Trophoblast cell (in vitro differentiated cells and primary cell): ENCODE results near the gene GLIS2.
A peak's percentile ranks its signal among the peaks of the same experiment; 100 is the strongest.

Experiments
- DNase-seq, 2 donors: peaks; one replicate each; pipeline ENCODE4 v3.0.0-alpha.2; 2016
- H2AFZ ChIP-seq: 2 replicates; pipeline ENCODE4 v1.6.1; 2013; ENCODE audit warnings: low read length, moderate library complexity, mild to moderate bottlenecking; ENCODE audit not compliant: insufficient read depth, poor library complexity
- H2AK5ac ChIP-seq: 2 replicates; pipeline ENCODE4 v1.6.1; 2013; ENCODE audit warnings: mild to moderate bottlenecking, low read length
- H2BK120ac ChIP-seq: 2 replicates; pipeline ENCODE4 v1.6.1; 2013; ENCODE audit warnings: low read length, mild to moderate bottlenecking, moderate library complexity; ENCODE audit not compliant: insufficient read depth, poor library complexity
- H2BK12ac ChIP-seq: 2 replicates; pipeline ENCODE4 v1.6.1; 2013; ENCODE audit warnings: mild to moderate bottlenecking, low read length, moderate library complexity
- H2BK5ac ChIP-seq: 2 replicates; pipeline ENCODE4 v1.6.1; 2013; ENCODE audit warnings: low read length, low read depth, moderate library complexity, mild to moderate bottlenecking; ENCODE audit not compliant: poor library complexity
- H3K14ac ChIP-seq: 2 replicates; pipeline ENCODE4 v1.6.1; 2013; ENCODE audit warnings: mild to moderate bottlenecking, low read length
- H3K18ac ChIP-seq: 2 replicates; pipeline ENCODE4 v1.6.1; 2013; ENCODE audit warnings: mild to moderate bottlenecking, low read length
- H3K23ac ChIP-seq: 2 replicates; pipeline ENCODE4 v1.6.1; 2013; ENCODE audit warnings: low read length
- H3K27ac ChIP-seq: 2 replicates; pipeline ENCODE4 v1.5.1; 2013; ENCODE audit warnings: low read depth, mild to moderate bottlenecking, inconsistent platforms, low read length, moderate library complexity
- H3K27me3 ChIP-seq: 2 replicates; pipeline ENCODE4 v1.6.1; 2013; ENCODE audit warnings: inconsistent platforms, mild to moderate bottlenecking, low read length, moderate library complexity; ENCODE audit not compliant: insufficient read depth
- H3K36me3 ChIP-seq, 2 experiments: 1 replicate in 1 of 2; 2 replicates in 1 of 2; pipeline ENCODE4 v1.6.1; 2013; ENCODE audit warnings: low read length in 2 of 2, mild to moderate bottlenecking in 2 of 2, moderate library complexity in 1 of 2; ENCODE audit not compliant: insufficient read depth in 2 of 2, control insufficient read depth in 1 of 2
- H3K4ac ChIP-seq: 2 replicates; pipeline ENCODE4 v1.6.1; 2013; ENCODE audit warnings: low read depth, mild to moderate bottlenecking, low read length, moderate library complexity
- H3K4me1 ChIP-seq, 2 experiments: 1 replicate in 1 of 2; 2 replicates in 1 of 2; pipeline ENCODE4 v1.6.1; 2013; ENCODE audit warnings: low read length in 2 of 2, mild to moderate bottlenecking in 2 of 2, moderate library complexity in 1 of 2; ENCODE audit not compliant: insufficient read depth in 2 of 2, control insufficient read depth in 1 of 2
- H3K4me2 ChIP-seq: 2 replicates; pipeline ENCODE4 v1.6.1; 2013; ENCODE audit warnings: inconsistent platforms, mild to moderate bottlenecking, low read length, moderate library complexity
- H3K4me3 ChIP-seq: 2 replicates; pipeline ENCODE4 v1.5.1; 2013; ENCODE audit warnings: mild to moderate bottlenecking, low read depth, low read length, inconsistent platforms
- H3K79me1 ChIP-seq: one replicate; pipeline ENCODE4 v1.6.1; 2013; ENCODE audit warnings: low read length
- H3K79me2 ChIP-seq: 2 replicates; pipeline ENCODE4 v1.6.1; 2013; ENCODE audit warnings: low read length, mild to moderate bottlenecking; ENCODE audit not compliant: control insufficient read depth, insufficient read depth, poor library complexity
- H3K9ac ChIP-seq: 2 replicates; pipeline ENCODE4 v1.6.1; 2013; ENCODE audit warnings: mild to moderate bottlenecking, low read length
- H3K9me3 ChIP-seq: 2 replicates; pipeline ENCODE4 v1.6.1; 2013; ENCODE audit warnings: low read depth, mild to moderate bottlenecking, control low read depth, inconsistent platforms, low read length; ENCODE audit not compliant: insufficient read depth
- H4K12ac ChIP-seq: 2 replicates; pipeline ENCODE4 v1.6.1; 2013; ENCODE audit warnings: low read depth, mild to moderate bottlenecking, low read length, moderate library complexity
- H4K8ac ChIP-seq: 2 replicates; pipeline ENCODE4 v1.6.1; 2013; ENCODE audit warnings: low read depth, mild to moderate bottlenecking, low read length, moderate library complexity
- H4K91ac ChIP-seq: one replicate; pipeline ENCODE4 v1.6.1; 2013; ENCODE audit warnings: low read depth, mild to moderate bottlenecking, low read length, moderate library complexity
- WGBS: extraction: QIAGEN DNeasy Blood & Tissue Kit; methylation state at CpG from one replicate; pipeline ENCODE4 v1.1.7; 2013; ENCODE audit warnings: missing lambda C conversion rate; ENCODE audit not compliant: insufficient read length, insufficient coverage; ENCODE audit errors: extremely low coverage; 5-methylcytosine and 5-hydroxymethylcytosine counted together

The GLIS2 gene

DNA sequence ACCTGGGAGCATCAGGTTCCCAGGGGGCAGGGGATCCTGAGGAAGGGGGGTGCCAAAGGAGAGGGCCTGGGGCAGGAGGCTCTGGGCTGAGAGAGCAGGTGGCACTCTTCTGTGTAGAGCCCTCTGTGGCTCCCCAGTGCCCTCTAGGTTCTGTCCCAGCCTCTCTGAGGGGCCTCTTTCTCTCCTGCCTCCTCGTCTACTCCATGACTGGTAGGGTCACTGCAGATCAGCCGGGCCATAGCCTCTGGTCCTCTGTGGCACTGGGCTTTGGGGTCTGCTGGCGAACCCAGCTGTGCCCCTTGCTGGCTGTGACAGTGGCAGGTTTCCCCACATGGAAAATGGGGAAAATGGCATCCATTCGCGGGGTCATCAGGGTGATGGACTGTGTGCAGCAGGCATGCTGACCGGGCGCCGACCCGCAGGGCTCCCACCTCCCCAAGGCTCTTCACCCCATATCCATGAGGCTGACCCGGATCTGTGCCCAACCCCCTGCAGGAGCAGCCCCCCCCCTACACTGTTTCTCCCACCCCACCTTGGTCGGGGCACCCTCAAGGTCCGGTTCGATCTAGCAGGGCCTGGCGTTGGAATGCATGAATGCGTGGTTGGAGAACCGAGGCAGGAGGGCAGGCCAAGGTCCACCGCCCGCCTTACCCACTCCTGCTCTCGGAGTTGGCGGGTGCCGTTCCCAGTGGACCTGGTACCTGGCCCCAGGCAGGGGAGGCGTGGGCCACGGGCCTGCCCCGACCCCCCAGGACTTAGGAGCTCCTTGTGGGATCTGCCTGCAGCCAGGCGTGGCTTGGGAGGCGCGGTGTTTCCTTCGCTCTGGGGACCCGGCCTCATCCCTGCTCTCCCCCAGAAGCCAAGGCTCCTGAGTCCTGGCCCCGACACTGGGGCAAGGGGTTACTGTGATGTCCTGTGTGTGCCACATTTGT, 6.5 kb downstream of the GLIS2 start:
- Histone ChIP-seq H4K91ac (no peak overlapping the region), H4K12ac (no peak overlapping the region), H3K27me3 (no peaks in the 10 kb centered on the region), H3K27ac (no peak overlapping the region), H2BK5ac (no peak overlapping the region), H2AK5ac (no peak overlapping the region), H3K79me2 (peaks cover 2% of the 10 kb centered on the region), H3K23ac (no peak overlapping the region), H3K4me2 (no peak overlapping the region), H2BK12ac (no peak overlapping the region), H3K4me3 (no peak overlapping the region), H3K18ac (peak overlapping the region; percentile 4), H3K9me3 (no peaks in the 10 kb centered on the region), H3K9ac (no peak overlapping the region), H4K8ac (no peak overlapping the region), H2AFZ (no peak overlapping the region), H3K14ac (no peak overlapping the region), H2BK120ac (no peak overlapping the region), H3K79me1 (peaks cover 12% of the 10 kb centered on the region), H3K4ac (peak overlapping the region; percentile 22), H3K36me3 (peaks cover 0 to 2% of the 10 kb centered on the region in 2 experiments), H3K4me1 (peaks cover 35 to 53% of the 10 kb centered on the region in 2 experiments)
- no CpG with 5 or more reads among the region's 30 CpGs for WGBS
- DNase-seq: no peak

DNA sequence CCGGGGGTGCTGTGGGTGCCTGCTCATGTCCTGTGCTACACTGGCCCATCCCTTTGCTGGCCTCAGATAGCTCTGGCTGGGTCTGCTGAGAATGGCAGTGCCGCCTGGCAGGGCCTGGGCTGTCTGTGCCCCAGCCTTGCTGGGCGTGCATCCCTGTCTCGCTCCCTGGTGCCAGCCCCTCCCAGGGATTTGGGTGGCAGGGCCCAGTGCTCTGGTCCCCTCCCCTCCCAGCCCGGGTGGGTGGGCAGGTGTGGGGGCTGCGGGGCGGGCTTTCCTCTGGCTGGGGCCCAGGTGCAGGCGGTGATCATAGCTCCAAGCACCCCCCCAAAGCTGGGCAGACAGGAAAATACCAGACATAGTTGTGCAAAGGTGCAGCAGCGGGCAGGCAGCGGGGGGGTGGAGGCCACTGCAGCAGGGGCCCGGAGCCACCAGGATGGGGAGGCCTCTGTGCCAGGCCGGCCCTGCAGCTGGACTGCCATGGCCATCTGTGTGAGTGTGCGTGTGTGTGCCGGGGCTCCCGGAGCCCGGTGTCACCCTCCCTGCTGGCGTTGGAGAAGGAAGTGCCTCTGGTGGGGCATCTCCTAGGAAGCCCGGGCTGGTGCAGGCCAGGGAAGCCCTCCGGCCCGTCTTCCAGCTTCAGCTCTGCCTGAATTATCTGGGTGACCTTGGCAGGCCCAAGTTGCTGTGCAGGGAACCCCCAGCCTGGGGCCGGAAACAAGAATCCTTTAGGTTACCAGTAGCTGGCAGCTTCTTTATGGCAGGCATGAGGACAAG, 7.4 kb downstream of the GLIS2 start:
- Histone ChIP-seq H4K8ac (peak overlapping the region; percentile 44), H3K9me3 (no peaks in the 10 kb centered on the region), H3K4ac (peak overlapping the region; percentile 4), H3K4me1 (peaks cover 26 to 49% of the 10 kb centered on the region in 2 experiments), H3K18ac (peak overlapping the region; percentile 40), H2BK5ac (peak overlapping the region; percentile 32), H3K27ac (no peak overlapping the region), H3K79me2 (peaks cover 5% of the 10 kb centered on the region), H3K79me1 (peaks cover 16% of the 10 kb centered on the region), H3K36me3 (no peaks in the 10 kb centered on the region), H3K14ac (no peak overlapping the region), H3K4me3 (no peak overlapping the region), H3K27me3 (no peaks in the 10 kb centered on the region), H2BK12ac (peak overlapping the region; percentile 39), H2AK5ac (no peak overlapping the region), H4K91ac (peak overlapping the region; percentile 37), H4K12ac (no peak overlapping the region), H3K4me2 (no peak overlapping the region), H3K23ac (no peak overlapping the region), H3K9ac (no peak overlapping the region), H2AFZ (no peak overlapping the region), H2BK120ac (no peak overlapping the region)
- no CpG with 5 or more reads among the region's 21 CpGs for WGBS
- peak; percentile 37 to 49 for DNase-seq

DNA sequence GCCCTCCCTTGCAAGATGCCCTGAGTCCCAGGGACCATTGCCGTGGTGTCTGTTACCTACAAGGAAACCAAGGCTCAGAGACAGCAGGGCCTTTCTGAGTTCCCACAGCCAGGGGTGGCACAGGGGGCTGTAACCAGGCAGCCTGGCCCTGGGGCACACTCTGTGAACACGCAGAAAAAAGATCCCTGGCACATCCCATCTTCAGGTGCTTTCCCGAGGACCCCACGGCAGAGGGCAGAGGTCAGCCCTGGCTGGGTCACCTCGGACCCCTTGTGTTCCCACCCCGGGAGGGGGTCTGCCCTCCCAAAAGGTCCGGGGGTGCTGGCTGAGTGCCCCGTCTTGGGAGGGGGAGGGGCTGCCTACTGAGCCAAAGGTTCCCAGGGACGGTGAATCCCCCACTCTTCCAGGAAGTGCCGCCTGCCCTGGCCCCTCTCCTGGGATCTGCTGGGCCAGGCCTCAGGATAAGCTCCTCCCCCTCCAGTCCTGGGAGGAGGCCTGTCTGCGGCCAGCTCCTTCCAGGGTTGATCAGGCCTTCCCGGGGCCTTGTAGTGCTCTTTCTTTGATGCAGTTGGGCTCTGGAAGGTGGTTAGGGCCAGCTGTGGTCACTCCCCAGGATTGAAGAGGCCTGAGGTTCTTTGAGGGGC, 8.1 kb downstream of the GLIS2 start:
- Histone ChIP-seq H3K4me1 (peaks cover 30 to 52% of the 10 kb centered on the region in 2 experiments), H3K18ac (peak overlapping the region; percentile 40), H3K79me2 (peaks cover 5% of the 10 kb centered on the region), H2BK120ac (peak overlapping the region; percentile 2), H4K12ac (no peak overlapping the region), H3K79me1 (peaks cover 16% of the 10 kb centered on the region), H3K9me3 (no peaks in the 10 kb centered on the region), H3K14ac (no peak overlapping the region), H2BK5ac (peak overlapping the region; percentile 19), H3K27me3 (no peaks in the 10 kb centered on the region), H3K9ac (no peak overlapping the region), H3K4me2 (peak overlapping the region; percentile 17), H2AFZ (no peak overlapping the region), H3K27ac (peak overlapping the region; percentile 18), H3K4ac (peak overlapping the region; percentile 4), H4K8ac (peak overlapping the region; percentile 44), H3K36me3 (no peaks in the 10 kb centered on the region), H2BK12ac (peak overlapping the region; percentile 39), H2AK5ac (no peak overlapping the region), H4K91ac (peak overlapping the region; percentile 37), H3K23ac (no peak overlapping the region), H3K4me3 (no peak overlapping the region)
- WGBS: no CpG with 5 or more reads among the region's 12 CpGs
- DNase-seq: peak in 1 of 2 donors; percentile 36
